Stimulated activated CD8-positive, alpha-beta memory T cell treated with anti-CD3 and anti-CD28 coated beads, Interleukin-4, amount 100 ng/mL, for 24 hours (primary cell): Measurements from ENCODE around the gene MEG3.
"Not testable (repeated sequence)": the region's sequence is repeated elsewhere in the genome, so short reads cannot be mapped to it uniquely, and the experiment has no call there.

ENCODE experiments used
- DNase-seq: peaks from one replicate; pipeline ENCODE4 v3.0.0-alpha.2; 2020; ENCODE audit warnings: low read depth

The MEG3 gene

DNA sequence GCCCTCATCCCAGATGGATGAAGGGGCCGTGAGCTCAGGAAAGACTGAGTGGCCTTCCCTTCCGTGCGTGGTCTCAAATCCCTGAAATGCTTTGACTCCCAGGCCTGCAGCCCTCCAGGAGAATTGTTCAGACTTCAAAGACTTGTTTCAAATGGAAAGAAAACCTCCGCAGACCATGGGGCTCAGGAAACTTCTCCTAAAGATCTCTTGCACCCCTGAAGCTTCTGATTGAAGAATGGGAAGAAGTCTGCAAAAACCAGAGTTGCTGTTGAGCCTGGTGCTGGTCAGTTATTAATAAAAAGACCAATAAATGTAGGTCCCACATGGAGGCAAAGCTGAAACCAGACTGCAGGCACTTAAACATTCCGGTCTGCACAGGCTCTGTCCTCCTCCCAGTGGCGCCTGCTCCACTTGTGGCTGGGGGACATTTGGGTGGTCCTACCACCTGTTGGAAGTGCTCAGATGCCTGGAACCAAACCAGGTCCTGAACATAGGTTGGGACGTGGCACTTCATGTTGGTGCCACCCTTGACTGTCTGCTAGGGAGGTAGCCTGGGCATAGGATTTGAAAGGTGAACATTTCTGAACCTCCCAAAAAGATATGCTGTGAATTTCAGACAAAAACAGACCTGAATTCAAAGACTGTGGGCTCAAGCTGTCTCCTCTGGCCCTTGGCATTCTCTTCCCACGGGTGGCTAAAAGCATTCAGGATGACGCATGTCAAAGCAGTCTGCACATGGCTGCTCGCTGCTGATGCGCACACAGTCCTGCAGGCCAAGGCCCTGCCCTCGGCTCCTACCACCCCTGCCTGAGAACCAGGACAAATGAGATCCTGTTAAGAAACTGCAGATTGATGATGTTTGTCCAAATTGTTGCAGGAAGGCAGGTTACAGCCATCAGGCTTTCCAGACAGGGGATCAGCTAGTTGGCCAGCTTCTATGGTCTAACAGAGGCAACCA, 36.2 kb upstream of the MEG3 start:
- no peak for DNase-seq

DNA sequence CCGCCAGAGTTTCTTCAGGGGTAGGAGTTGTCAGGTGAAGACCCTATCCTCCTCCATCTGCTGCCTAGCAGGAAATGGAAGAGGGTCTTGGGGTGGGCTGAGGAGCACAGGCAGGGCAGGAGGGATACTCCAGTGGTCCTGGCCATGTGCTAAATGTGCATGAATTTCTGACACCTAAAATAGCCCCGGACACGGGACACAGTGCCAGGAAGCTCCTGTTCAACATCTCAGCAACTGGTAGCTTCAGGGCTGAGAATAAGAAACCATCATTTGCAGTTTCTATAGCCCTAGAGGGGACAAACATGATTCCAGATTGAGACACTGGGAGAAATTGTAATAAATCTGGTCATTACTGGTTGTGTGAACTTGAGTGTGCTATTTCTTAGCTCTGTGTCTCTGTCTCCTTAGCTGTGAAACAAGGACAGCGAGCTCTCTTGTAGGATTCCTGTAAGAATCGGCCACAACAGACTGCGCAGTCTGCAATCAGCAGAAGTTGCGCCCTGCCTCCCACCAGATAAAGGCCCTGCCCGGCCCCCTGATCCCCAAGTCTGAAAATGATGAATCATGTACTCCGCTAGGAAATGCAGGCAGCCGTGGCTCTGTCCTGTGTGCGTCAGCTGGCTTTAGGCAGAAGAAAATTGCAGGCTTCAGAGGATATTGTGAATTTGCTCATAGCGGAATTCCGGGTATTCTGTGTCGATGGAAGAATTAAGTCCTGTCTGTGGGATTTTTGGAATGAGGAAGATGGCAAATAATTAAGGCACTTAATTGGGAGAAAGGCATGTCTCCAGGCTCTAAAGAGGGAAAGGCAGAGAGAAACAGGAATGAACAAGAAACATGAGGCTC, 35.2 kb upstream of the MEG3 start:
- no peak for DNase-seq

DNA sequence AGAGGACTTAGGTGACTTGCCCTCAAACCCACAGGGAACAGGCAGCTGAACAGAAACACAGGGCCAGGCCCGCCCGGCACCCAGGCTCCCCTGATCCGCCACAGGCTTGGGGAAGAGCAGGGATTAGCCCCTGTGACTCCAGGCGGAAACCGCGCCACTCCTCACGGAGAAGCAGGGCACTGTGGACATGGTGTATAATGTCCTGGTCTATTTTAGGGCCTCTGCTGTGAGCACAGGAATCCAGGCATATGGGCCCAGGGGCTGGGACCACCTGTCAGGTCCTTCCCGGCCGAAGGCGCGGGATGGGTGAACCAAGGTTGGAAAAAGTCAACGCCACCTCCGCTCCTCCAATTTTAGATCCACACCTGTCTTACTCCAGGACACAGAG, 34.6 kb upstream of the MEG3 start:
- no peak for DNase-seq

GRCh38 chr14:100791995-100792394, 33.9 kb upstream of the MEG3 start:
- DNase-seq: no peak

GRCh38 chr14:100796946-100797345, 29.0 kb upstream of the MEG3 start:
- DNase-seq: no peak

DNA sequence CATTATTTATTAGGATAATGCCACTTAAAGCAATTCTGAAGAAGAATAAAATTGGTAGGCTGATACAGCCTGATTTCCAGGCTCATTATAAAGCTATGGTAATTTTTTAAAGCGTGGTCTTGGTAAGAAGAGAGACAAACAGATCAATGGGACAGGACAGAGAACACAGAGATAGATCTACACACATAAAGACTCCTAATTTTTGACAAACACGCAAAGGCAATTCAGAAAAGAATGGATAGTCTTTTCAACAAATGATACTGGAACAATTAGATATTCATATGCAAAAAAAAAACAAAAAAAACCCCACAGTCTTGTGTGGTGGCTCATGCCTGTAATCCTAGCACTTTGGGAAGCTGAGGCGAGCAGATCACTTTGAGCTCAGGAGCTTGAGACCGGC, 25.9 kb upstream of the MEG3 start:
- DNase-seq: no peak

GRCh38 chr14:100801433-100801832, 24.5 kb upstream of the MEG3 start:
- DNase-seq: not testable (repeated sequence)

DNA sequence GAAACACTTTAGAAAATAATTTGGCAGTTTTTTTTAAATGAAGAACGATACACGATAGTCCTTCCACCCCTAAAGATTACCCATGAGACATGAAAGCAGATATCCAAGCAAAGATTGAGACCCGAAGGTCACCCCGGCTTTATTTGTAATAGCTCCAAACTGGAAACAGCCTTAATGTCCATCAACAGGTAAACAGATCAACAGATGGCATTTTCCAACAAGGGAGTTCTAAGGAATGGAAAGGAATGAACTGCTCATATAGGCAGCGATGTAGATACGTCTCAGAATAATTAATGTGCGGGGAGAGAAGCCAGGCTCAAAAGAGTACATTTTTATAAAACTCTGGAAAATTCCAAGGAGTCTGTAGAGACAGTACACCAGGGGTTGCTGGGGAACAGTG, 23.7 kb upstream of the MEG3 start:
- no peak for DNase-seq

DNA sequence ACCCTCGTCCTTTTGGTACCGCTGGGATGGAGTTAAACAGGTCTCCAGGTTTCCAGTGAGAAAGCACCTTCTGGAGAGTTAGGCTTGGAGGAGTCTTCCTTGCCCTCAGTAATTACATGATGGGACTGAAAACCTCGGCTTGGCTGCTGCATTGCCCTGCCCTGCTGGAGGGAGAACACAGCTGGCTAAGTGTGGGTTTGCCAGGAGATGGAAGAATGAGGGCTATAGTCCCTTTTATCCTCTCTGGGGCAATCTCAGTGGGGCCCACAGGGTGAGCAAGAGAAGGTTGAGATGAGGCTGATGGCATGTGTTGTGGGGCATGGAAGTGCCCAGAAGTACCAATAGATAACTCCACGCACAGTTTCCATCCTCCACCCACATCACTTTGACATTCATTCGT, 23.2 kb upstream of the MEG3 start:
- no peak for DNase-seq

GRCh38 chr14:100803226-100803625, 22.7 kb upstream of the MEG3 start:
- no peak for DNase-seq

- DNase-seq: no peak
Measured at GRCh38 chr14:100803676-100804075, 22.2 kb upstream of the MEG3 start.

DNA sequence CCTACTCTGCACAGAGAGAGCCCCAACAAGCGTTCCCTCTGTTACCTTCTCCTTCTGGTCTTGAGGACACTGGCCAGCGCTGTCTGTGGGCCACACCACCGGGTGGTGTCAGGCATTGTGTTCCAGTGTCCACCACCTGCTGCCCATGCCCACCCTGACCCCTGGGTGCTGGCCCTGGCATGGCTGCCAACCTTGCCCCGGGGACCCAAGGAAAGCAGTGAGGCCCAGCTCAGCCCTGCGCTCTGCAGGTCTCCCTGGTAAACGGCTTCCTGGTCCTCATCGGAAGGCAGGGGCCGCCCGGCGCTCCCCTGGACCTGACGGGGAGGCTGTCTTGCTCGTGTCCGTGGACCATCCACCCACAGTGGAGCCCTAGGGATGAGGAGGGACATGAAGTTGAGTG, 21.8 kb upstream of the MEG3 start:
- no peak for DNase-seq

DNA sequence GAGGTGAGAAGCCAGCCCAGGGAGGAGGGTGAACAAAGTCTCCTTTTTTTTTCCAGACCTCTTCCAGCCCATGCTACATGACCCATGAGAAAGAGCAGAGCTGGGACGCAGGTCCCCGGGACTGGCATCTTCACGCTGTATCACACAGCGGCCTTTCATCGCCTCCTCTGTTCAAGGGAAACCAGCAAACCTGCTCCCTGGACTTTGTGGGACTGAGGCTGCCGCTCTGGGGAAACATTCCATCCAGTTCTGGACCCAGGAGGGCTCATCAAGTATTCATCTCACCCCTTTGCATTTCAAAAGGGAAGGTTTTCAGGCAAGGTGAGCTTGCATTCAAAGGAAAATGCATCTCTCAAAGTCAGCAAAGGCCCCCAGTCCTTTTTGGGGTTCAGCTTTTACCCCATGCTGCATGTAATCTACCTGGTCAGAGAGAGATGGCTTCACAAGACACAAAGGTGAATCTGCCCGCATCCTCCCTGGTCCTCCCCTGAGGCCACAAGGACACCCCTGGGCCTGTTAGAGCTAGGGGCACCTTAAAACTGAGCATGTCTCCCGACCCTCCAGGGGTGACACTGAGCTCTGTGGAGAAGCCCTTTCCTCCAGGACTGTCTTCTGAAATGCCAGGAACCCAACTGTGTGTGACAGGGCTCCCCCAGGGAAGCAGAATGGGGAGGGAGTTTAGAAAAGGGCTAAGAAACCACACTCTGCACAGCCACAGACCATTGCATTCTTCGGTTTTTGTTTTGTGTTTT, 21.2 kb upstream of the MEG3 start:
- DNase-seq: no peak

GRCh38 chr14:100806386-100806785, 19.5 kb upstream of the MEG3 start:
- no peak for DNase-seq

- DNase-seq: no peak
Measured at GRCh38 chr14:100807496-100807895, 18.4 kb upstream of the MEG3 start.

GRCh38 chr14:100807979-100808734, 17.8 kb upstream of the MEG3 start:
- DNase-seq: no peak

- no peak for DNase-seq
Measured at GRCh38 chr14:100810435-100810834, 15.5 kb upstream of the MEG3 start.

GRCh38 chr14:100810861-100811461, 15.0 kb upstream of the MEG3 start:
- DNase-seq: no peak

DNA sequence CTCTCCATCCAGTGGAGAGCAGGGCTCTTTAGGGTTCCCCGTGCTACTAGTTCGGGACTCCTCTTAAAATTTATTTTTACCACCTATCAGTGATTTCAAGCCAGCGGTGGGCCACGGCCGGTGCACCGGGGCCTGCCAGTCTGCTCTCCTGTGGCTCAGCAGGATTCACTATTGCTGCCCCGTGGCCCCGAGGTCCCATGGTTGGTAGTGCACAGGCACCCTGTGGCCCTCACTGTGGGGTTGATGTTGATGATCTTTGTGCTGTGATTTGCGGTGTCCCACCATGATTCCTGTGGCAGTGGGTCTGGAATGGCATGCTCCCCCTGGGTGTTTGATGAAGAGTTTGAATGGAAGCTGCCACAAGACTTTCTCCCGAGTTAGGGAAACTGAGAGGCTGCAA, 12.6 kb upstream of the MEG3 start:
- no peak for DNase-seq

- DNase-seq: no peak
Measured at GRCh38 chr14:100815478-100816285, 10.2 kb upstream of the MEG3 start.
